ENCODE results near the gene KIAA1958.

DNA sequence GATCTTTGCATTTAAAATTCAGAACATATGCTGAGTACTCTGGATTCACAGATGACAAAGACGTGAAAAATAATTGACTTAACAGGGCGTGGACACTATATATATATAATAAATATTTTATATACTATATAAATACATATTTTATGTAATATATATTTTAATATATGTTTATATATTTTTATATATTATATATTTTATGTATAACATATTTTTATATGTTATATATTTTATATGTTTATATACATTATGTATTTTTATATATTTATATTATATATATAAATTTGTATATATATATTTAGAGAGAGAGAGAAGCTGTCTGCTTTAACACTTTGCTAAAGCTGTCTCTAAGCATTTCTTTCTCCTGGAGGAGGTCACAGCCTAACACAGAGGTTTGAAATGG, 118.2 kb downstream of the KIAA1958 start:
- TF ChIP-seq, protein P1, sequence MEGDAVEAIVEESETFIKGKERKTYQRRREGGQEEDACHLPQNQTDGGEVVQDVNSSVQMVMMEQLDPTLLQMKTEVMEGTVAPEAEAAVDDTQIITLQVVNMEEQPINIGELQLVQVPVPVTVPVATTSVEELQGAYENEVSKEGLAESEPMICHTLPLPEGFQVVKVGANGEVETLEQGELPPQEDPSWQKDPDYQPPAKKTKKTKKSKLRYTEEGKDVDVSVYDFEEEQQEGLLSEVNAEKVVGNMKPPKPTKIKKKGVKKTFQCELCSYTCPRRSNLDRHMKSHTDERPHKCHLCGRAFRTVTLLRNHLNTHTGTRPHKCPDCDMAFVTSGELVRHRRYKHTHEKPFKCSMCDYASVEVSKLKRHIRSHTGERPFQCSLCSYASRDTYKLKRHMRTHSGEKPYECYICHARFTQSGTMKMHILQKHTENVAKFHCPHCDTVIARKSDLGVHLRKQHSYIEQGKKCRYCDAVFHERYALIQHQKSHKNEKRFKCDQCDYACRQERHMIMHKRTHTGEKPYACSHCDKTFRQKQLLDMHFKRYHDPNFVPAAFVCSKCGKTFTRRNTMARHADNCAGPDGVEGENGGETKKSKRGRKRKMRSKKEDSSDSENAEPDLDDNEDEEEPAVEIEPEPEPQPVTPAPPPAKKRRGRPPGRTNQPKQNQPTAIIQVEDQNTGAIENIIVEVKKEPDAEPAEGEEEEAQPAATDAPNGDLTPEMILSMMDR (IDR thresholded peaks at IDR 0.05; ENCODE audit: insufficient read depth, low read depth, low read length) = no peak
- TF ChIP-seq EZH2 (IDR thresholded peaks at IDR 0.05; ENCODE audit: insufficient read depth, low read length) = no peak

All from astrocyte (in vitro differentiated cells and primary cell).